Measurements from ENCODE around the gene NEU1. TPM values are rescaled to one million over a fixed set of nuclear protein-coding genes. Genes with fewer than 3 reads are reported as not detected.

NEU1 gene
- total and polyA plus RNA-seq, 2 experiments from 2014 or later = 27.8 to 38.3 TPM

- no peak overlapping the region for H3K4me2 ChIP-seq (ENCODE audit: unreplicated experiment)
- no peaks in the 10 kb centered on the region; the same call in 1 of the 2 replicates for H3K36me3 ChIP-seq (ENCODE audit: low read depth)
- in situ Hi-C loops (cut with MboI) = no loop called here
- H3K79me2 ChIP-seq (ENCODE audit: insufficient read depth) = no peaks in the 10 kb centered on the region
- no peaks in the 10 kb centered on the region for H3K4me1 ChIP-seq (ENCODE audit: insufficient read depth)
- H3K9ac ChIP-seq = no peak overlapping the region
- no peak overlapping the region for H2AFZ ChIP-seq
- WGBS, 2 experiments (ENCODE audit: low coverage in 1 of 2, low lambda C conversion rate in 2 of 2, missing lambda C conversion rate in 2 of 2) = 83 to 87% methylated on average over 6 of the region's 6 CpGs
- H4K20me1 ChIP-seq (ENCODE audit: insufficient read depth) = no peaks in the 10 kb centered on the region
- H3F3A ChIP-seq (ENCODE audit: insufficient read depth) = no peaks in the 10 kb centered on the region
- no peaks in the 10 kb centered on the region for H3K9me3 ChIP-seq (ENCODE audit: low read depth)
- DNase-seq = peak; percentile 46
- no peaks in the 10 kb centered on the region for H3K27me3 ChIP-seq (replicated peaks; ENCODE audit: insufficient read depth)
- H3K9me2 ChIP-seq (ENCODE audit: insufficient read depth) = no peaks in the 10 kb centered on the region
- H3K4me3 ChIP-seq = no peak overlapping the region
- no peak overlapping the region for H3K27ac ChIP-seq
- TF ChIP-seq EZH2phosphoT487 (IDR thresholded peaks at IDR 0.05; ENCODE audit: insufficient read depth, low read depth) (no peak), EZH2 (IDR thresholded peaks at IDR 0.05; ENCODE audit: insufficient read depth, poor library complexity, severe bottlenecking) (no peak)
Measured at GRCh38 chr6:31882344-31882743, 19.7 kb upstream of the NEU1 start.

GRCh38 chr6:31881136-31881859 lies 18.7 kb upstream of the NEU1 start:
- DNase-seq = no peak
- Histone ChIP-seq H3K9ac (no peak overlapping the region), H3K27ac (no peak overlapping the region), H3K4me3 (no peak overlapping the region), H3K9me2 (ENCODE audit: insufficient read depth) (no peaks in the 10 kb centered on the region), H3K27me3 (replicated peaks; ENCODE audit: insufficient read depth) (no peaks in the 10 kb centered on the region), H3K4me1 (ENCODE audit: insufficient read depth) (no peaks in the 10 kb centered on the region), H3K36me3 (ENCODE audit: low read depth) (no peaks in the 10 kb centered on the region; the same call in 1 of the 2 replicates), H3K9me3 (ENCODE audit: low read depth) (no peaks in the 10 kb centered on the region), H3K4me2 (ENCODE audit: unreplicated experiment) (no peak overlapping the region), H2AFZ (no peak overlapping the region), H3K79me2 (ENCODE audit: insufficient read depth) (no peaks in the 10 kb centered on the region), H4K20me1 (ENCODE audit: insufficient read depth) (no peaks in the 10 kb centered on the region), H3F3A (ENCODE audit: insufficient read depth) (no peaks in the 10 kb centered on the region)
- in situ Hi-C loops (cut with MboI) = no loop called here
- 86 to 87% methylated on average over 9 of the region's 9 CpGs for WGBS, 2 experiments (ENCODE audit: low coverage in 1 of 2, low lambda C conversion rate in 2 of 2, missing lambda C conversion rate in 2 of 2)
- TF ChIP-seq EZH2phosphoT487 (IDR thresholded peaks at IDR 0.05; ENCODE audit: insufficient read depth, low read depth) (no peak), EZH2 (IDR thresholded peaks at IDR 0.05; ENCODE audit: insufficient read depth, poor library complexity, severe bottlenecking) (no peak)

DNA sequence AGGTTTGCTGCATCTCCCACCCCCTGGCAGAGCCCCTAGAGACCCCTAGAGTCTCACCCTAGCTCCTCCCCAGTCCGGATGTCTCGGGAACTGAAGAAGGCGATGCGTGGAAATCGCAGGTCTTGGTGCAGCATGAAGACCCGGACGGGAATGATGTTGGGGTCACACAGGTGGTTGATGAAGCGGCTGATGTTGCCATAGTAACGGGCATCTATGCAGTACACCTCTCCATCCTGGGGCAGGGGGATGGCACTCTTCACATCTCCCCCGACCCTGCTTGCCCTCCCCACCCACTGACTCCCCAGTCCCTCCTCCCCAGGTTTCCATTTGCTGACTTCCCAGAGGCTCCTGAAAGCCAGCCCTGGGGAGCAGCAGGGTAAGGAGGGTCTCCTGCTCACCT lies 18.0 kb upstream of the NEU1 start:
- Histone ChIP-seq H3K4me2 (ENCODE audit: unreplicated experiment) (no peak overlapping the region), H3K9me3 (ENCODE audit: low read depth) (no peaks in the 10 kb centered on the region), H3K36me3 (ENCODE audit: low read depth) (no peaks in the 10 kb centered on the region; the same call in 1 of the 2 replicates), H3K9me2 (ENCODE audit: insufficient read depth) (no peaks in the 10 kb centered on the region), H4K20me1 (ENCODE audit: insufficient read depth) (no peaks in the 10 kb centered on the region), H3K9ac (no peak overlapping the region), H2AFZ (no peak overlapping the region), H3K27ac (no peak overlapping the region), H3K79me2 (ENCODE audit: insufficient read depth) (no peaks in the 10 kb centered on the region), H3K27me3 (replicated peaks; ENCODE audit: insufficient read depth) (no peaks in the 10 kb centered on the region), H3K4me1 (ENCODE audit: insufficient read depth) (no peaks in the 10 kb centered on the region), H3F3A (ENCODE audit: insufficient read depth) (no peaks in the 10 kb centered on the region), H3K4me3 (no peak overlapping the region)
- TF ChIP-seq EZH2phosphoT487 (IDR thresholded peaks at IDR 0.05; ENCODE audit: insufficient read depth, low read depth) (no peak), EZH2 (IDR thresholded peaks at IDR 0.05; ENCODE audit: insufficient read depth, poor library complexity, severe bottlenecking) (no peak)
- in situ Hi-C loops (cut with MboI) = no loop called here
- no peak for DNase-seq
- 95 to 97% methylated on average over 10 of the region's 10 CpGs for WGBS, 2 experiments (ENCODE audit: low coverage in 1 of 2, low lambda C conversion rate in 2 of 2, missing lambda C conversion rate in 2 of 2)

DNA sequence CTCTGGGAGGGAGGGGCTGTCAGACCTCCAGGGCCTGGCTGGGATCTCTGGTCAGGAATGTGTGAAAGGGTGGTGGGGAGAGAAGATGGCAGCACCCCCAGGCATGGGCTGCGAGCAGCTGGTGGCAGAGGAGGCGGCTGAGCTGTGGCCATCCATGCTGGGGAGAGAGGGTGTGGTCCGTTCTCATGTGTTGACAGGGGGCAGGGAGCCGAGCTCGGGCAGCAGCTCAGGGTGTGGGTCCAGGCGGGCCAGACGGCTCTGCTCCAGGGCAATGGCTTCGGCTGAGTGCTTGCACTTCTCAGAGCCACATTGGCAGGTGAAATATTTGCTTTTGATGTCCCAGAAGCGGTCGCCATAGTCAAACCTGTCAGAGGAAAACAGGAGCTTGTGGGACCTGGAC lies 17.3 kb upstream of the NEU1 start:
- no peak for DNase-seq
- no peaks in the 10 kb centered on the region; the same call in 1 of the 2 replicates for H3K36me3 ChIP-seq (ENCODE audit: low read depth)
- H3K27me3 ChIP-seq (replicated peaks; ENCODE audit: insufficient read depth) = no peaks in the 10 kb centered on the region
- H3K27ac ChIP-seq = no peak overlapping the region
- in situ Hi-C loops (cut with MboI) = no loop called here
- H4K20me1 ChIP-seq (ENCODE audit: insufficient read depth) = no peaks in the 10 kb centered on the region
- no peaks in the 10 kb centered on the region for H3K79me2 ChIP-seq (ENCODE audit: insufficient read depth)
- no peaks in the 10 kb centered on the region for H3K4me1 ChIP-seq (ENCODE audit: insufficient read depth)
- WGBS, 2 experiments (ENCODE audit: low coverage in 1 of 2, low lambda C conversion rate in 2 of 2, missing lambda C conversion rate in 2 of 2) = 56 to 57% methylated on average over 10 of the region's 10 CpGs
- H3K4me2 ChIP-seq (ENCODE audit: unreplicated experiment) = no peak overlapping the region
- TF ChIP-seq EZH2 (IDR thresholded peaks at IDR 0.05; ENCODE audit: insufficient read depth, poor library complexity, severe bottlenecking) = no peak
- TF ChIP-seq EZH2phosphoT487 (IDR thresholded peaks at IDR 0.05; ENCODE audit: insufficient read depth, low read depth) = no peak
- H3K9me3 ChIP-seq (ENCODE audit: low read depth) = no peaks in the 10 kb centered on the region
- no peak overlapping the region for H3K4me3 ChIP-seq
- H2AFZ ChIP-seq = no peak overlapping the region
- no peak overlapping the region for H3K9ac ChIP-seq
- no peaks in the 10 kb centered on the region for H3F3A ChIP-seq (ENCODE audit: insufficient read depth)
- no peaks in the 10 kb centered on the region for H3K9me2 ChIP-seq (ENCODE audit: insufficient read depth)
